Left kidney (tissue), 2 donors: ENCODE measurements around the gene OTOP1. TPM values are rescaled to one million over a fixed set of nuclear protein-coding genes. Genes with fewer than 3 reads are reported as not detected.
"Not testable (repeated sequence)": the region's sequence is repeated elsewhere in the genome, so short reads cannot be mapped to it uniquely, and the experiment has no call there.

ENCODE experiments used
- DNase-seq: peaks from one replicate; pipeline ENCODE4 v3.0.0-alpha.2; 2013
- polyA plus RNA-seq: library from polyadenylated mRNA; unstranded; fragments of 120-200 nt; gene quantifications from one replicate; pipeline ENCODE4 v1.2.1, GENCODE V29; 2013; ENCODE audit not compliant: insufficient read length

The OTOP1 gene
- polyA plus RNA-seq, 1 donor = not detected

DNA sequence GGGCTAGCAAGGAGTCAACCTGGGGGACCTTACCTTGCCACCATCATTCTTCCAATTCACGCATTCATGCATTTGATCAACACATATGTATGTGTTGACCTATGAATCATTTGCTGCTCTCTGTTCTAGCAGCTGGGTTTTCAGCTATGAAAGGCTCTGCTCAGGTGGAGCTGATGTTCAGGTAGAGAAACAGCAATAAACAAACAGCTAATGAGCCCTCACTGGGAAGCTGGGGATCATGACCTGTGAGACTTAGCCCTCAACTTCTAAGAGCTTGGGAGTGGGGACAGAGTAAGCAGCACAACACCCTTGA lies 1.6 kb upstream of the OTOP1 start:
- no peak for DNase-seq

DNA sequence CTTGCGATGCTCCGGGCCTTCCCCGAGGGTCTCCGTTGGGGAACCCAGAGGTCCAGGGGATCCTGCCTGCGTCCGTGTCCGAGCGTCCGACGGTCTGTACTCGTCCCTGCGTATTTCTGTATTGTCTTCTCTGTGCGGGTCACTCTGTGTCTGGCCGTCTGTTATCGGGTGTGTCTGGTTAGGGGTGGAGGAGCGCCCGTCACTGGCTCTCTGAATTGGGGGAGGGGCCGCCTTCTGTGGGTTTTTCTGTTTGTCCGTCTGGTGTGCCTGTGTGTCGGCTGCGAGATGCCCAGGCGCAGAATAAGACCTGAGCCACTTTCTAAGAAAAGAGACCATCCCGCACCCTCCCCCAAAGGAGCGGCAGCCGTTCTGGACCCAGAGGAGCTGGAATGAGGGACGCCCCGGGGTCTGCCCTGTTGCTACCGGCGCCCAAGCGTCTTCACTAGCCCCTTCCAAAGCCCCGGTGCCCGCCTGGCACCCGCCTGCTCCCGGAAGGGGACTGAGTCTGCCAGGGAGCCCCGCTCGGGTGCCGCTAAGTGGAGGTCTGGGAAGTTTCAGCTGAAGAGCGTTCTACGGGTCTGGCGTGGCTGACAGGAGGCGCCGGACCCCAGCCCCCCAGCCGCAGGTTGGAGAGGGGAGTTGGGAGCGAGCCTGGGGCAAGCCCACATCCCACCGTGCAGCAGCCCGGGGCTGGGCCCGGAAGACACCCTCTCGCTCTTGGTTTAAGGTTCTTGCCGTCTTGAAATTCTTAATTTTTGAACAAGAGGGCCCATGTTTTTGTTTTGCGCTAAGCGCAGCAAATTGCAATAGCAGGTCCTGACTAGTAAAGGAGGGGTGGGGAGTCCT lies 1.0 kb upstream of the OTOP1 start:
- no peak for DNase-seq

DNA sequence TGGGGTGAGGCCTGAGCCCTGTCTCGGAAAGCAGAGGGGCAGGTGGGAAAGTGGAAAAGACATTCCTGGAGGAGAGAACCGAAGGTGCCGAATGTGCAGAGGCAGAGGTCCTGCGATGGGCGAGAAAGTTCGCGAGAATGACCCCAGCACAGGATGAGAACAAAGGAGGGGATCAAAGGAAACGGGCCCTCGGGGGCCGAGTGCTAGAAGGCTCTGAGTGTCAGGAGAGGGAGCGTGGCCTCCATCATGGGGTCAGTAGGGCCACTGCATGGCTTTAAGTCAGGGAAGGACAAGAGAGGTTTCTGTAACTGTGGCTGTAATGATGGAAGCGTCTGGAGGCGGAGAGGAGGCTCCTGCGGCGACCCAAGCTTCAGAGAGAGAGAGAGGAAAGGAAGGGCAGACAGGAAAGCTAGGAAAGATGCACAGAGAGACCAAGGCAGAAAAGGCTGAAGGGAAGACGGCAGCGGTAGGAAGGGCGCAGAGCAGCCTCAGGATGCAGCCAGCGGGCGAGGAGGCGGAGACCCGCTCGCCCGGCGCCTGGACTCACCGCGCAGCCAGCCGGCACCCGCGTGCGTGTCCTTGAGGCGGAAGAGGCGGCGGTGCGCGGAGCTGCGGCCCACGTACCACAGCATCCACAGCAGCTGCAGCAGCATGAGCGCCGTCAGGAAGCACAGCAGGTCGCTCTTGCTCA lies 669 bp downstream of the OTOP1 start:
- DNase-seq = no peak

DNA sequence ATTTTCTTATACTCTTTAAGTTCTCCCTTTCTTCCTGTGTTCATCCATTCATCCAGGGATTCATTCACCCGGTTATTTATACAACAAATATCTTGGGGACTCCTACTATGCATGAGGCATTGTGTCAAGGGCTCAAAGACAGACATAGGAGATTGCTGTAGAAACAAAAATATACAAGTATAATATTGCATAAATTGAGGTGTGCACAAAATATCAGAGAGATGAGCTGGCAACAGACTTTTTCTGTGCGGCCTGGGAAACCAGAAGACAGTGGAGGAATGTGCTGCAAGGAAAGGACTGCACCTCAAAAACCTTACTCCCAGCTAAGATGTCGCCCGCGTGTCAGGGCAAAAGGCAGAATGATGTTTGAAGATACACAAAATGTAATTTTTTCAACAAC lies 9.6 kb downstream of the OTOP1 start:
- no peak for DNase-seq

DNA sequence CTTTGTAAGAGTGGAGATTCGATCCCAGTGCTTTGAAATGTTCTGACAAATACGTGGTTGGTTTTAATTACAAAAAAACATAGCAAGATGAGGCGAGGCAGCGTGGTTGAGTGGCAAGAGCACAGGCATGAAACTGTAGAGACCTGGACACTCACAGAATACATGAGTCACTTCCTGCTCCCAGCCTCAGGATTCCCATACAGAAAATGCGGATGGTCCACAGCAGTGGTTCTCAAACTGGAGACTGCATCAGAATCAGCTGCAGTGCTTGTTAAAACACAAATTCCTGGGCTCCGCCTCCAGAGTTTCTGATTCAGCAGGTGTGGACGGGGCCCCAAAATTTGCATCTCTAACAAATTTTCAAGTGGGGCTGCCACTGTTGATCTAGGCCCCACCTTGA lies 10.1 kb downstream of the OTOP1 start:
- no peak for DNase-seq

DNA sequence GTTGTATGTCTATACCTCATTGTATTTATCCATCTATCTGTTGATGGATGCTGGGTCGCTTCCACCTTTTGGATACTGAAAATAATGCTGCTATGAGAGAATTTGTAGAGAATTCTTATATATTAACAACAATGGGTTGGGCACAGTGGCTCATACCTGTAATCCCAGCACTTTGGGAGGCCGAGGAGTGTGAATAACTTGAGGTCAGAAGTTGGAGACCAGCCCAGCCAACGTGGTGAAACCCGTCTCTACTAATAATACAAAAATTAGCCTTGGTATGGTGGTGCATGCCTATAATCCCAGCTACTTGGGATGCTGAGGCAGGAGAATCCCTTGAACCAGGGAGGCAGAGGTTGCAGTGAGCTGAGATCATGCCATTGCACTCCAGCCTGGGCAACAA lies 13.1 kb downstream of the OTOP1 start:
- DNase-seq = not testable (repeated sequence)

DNA sequence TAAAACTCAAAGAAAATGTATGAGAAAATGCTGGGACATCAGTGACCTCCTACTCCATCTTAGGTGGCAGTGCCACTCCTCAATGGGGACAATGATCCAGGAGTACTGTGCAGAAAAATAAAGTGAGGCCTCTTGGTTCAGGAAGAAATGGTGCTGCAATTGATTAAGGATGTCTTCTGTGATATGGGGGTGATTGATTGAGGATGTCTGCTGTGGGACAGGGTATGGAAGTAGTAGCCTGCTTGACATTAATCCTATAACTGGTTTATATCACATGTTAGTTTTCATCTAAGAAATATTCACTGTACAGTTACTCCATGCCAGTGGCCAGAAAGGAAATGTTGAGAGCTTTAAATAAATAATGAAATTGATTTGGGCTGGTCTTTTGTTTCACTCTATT lies 20.5 kb downstream of the OTOP1 start:
- DNase-seq = no peak

DNA sequence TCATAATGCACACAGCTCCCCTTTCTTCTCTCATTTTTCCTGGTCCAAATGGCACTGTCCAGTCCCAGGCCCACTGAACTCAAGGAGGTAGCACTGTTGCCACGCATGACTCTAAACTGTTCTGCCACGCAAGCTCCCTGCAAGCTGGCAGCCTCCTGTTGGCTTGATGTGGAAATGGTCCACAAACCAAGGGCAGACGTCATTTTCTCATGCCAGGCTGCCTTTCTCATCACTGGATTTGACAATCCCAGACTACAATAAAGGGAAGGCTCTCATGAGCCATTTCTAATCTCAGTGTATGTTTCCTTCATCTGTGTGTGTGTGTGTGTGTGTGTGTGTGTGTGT lies 22.4 kb downstream of the OTOP1 start:
- no peak for DNase-seq

DNA sequence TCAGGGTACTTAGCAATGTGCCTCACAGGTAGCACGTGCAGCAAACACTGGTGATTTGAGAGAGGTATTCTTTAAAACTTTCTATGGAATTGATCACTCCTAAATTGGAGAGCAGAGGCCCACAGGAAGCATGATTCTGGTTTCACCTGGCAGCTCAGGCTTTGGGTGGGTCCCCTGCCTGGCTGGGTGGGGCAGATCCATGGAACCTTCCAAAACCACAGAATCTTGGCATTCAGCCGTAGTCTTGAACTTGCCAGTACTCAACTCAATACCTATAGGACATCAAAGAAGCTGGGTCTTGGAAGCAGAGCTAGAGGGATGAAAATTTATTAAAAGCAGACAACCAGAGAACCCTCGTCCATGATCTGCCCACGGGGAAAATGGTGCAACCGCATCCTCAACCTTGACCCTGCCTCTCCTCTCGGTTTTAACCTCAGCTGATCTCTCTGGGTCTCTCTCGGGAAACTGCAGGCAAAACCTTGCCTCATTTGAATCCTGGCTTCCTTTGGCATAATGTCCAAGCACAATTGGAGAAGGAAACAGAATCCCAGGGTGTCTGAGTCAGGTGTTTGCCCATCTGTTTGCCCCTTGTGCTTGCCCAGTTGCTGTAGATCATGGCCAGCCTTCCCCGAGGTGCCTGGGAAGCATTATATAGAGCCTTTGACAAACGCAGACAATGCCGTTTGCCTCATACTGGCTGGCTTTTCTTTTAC lies 22.9 kb downstream of the OTOP1 start:
- no peak for DNase-seq

DNA sequence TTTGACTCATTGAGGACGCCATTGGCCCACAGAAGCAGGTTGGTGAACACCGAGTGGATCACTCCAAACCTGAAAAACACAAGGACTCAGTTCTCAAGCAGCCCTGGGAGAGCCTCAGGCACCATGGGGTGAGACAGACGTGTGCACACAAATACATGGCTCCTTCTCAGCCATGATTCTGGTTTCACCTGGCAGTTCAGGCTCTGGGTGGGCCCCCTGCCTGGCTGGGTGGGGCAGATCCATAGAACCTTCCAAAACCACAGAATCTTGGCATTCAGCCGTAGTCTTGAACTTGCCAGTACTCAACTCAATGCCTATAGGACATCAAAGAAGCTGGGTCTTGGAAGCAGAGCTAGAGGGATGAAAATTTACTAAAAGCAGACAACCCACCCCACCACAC lies 24.2 kb downstream of the OTOP1 start:
- DNase-seq = no peak

DNA sequence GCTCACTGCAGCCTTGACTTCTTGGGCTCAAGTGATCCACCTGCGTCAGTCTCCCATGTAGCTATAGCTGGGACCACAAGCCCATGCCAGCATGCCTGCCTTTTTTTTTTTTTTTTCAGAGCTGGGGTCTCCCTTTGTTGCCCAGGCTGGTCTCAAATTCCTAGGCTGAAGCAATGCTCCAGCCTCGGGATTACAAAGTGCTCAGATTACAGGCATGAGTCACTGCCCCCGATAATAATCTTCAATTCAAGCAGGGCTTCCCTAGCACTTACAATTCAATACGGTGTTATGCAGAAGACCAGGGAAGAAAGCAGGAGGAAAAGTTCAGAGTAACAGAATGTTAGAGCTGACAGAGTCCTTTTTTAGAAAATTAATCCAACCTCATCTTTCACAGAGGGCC lies 26.1 kb downstream of the OTOP1 start:
- no peak for DNase-seq

DNA sequence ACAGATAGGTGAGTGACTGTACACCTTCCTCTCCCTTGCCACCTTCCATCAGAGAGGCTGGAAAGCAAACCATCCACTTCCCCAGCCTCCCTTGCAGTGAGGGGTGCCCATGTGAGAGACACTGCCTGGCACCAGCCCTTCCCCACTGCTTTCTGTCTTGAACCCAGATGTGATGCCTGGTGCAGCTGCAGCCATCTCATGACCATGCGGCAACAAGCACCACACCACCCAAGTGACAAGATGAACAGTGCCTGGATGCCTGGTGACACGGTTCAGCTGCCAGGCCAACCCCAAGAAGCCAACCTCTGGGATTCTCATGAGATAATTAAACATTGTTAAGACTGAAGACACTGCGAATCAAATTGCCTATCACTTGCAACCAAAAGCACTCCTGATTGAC lies 31.4 kb downstream of the OTOP1 start:
- no peak for DNase-seq

DNA sequence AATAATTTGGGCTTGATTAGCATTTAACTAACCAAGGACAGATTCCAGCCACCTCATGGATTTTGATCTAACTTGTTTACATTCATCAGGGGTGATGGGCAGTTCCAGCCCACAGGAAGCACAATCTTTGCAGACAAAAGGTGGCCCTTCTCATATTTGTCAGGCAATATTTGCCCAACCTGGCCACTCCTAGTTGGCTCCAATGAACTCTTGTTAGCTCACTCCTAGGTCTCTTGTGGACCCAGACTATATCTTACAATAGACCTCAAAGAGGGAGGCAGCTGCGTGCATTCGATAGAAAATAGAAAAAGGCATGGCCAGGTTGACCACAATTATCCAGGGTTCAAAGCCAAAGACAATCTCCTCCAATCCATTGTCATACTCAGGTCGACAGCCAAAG lies 38.2 kb downstream of the OTOP1 start:
- not testable (repeated sequence) for DNase-seq

DNA sequence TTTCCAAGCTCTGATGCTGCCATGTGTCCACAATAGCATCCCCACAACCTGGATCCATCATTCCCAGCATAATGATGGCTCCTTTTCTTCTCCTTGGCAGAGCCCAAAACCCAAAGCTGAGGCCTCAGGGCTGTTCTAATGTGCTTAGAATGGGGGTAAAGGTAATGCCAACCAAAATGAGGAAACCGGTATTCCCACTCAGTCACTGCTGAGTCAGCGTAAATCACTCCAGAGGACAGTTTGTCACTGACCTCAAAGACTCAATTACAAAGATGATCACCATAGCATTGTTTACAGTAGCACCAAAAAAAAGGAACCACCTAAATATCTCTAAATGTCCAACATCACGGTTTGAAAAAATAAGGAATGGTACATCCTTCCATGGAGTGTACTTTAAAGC lies 41.2 kb downstream of the OTOP1 start:
- no peak for DNase-seq

DNA sequence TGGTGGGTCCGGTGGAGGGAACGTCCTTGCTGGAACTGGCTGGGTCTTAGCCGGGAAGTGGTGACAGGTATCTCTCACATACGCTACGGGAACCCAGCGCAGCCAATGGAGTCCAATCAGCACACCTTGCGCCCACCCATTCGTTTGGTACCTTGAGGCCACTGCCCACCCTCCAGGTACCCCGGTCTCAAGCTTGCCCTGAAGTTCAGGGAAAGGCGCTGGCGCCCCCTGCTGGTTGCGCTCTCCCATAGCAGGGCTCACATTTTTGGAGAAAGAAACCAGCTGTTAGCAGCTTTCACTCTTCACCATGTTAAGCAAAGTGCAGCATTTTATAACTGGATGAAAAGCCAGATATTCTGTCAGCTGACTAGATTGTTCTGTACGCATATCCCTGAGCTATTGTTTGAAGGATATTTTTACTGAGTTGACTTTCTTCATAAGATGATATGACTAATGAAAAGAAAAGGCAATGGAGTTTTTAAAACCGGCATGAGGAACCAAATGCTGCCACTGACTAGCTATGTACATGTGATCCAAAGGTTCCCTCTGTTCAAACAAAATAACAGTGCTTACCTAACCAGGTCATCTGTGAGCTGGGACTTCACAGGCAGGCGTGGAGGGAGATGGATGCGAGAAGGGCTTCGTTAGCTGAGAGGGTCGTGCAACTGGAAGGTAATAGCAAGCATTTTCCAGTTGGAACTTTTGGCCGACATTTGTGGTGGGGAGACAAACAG lies 43.7 kb downstream of the OTOP1 start:
- peak; percentile 15 for DNase-seq

DNA sequence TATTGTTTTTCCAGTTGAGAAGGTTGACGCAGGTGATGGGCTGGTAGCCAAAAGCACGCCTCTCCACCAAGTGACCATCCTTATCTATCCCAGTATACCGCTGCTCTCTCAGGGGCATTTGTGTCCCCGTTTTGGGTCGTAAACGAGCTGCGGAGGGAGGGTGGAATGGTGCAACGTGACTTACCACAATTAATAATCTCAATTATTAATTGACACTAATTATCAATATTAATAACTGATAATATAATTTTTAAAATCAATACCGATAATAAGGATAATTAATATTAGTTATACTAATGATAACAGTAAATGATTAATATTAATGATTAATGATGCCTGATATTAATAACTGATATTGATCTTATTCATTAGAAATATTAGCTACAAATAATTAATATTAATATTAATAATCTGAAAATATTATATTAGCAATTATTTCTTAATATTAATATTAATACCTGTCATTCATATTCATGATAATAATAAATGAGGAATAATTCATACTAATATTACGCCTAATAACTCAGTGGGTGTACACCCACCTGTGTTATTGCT lies 56.1 kb downstream of the OTOP1 start:
- no peak for DNase-seq

DNA sequence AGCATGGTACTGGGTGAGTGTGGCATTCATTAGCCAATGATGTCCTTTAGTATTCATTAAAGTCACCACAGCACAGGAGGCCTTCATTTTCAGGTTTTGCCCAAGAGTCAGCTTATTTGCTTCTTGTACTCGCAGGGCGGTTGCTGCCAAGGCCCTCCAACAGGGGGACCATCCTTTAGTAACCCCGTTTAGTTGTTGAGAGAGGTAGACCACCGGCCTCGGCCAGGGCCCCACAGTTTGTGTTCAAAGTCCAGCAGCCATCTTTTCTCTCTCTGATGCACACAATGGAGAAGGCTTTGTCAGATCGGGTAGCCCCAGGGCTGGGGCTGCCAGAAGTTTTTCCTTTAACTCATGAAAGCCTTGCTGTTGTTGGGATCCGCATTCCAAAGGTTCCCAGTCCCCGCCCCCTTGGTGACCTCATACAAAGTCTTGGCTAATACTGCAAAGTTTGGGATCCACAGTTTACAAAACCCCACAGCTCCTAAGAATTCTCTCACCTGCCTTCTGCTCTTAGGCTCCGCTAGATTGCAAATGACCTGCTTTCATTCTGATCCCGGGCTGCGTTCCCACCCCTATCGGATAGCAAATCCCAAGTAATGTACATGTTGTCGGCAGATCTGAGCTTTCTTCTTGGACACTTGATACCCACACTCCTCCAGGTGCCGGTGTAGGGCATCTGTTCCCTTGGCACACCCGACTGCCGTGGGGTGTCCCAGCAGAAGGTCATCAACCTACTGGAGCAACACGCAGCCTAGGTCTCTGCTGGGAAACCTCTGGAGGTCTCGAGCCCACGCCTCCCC lies 58.5 kb downstream of the OTOP1 start:
- DNase-seq = peak; percentile 29

DNA sequence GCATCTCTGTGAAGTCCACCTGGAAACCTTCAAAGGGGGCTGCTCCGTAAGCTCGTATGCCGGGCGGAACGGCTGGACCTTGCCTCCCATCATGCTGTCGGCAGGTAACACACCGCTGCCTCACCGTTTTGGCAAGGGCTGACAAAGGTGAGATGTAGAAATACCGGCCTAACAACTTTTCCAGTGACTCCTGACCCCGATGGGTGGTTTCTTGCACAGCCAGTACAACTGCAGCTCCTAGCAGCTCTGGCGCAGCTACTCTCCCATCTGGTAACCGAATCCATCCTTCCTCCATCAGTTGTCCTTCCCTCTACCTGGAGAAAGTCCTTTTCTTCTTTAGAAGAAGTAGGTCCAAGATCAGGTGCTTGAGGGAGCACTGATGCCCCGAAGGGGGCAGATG lies 59.7 kb downstream of the OTOP1 start:
- DNase-seq = not testable (repeated sequence)

DNA sequence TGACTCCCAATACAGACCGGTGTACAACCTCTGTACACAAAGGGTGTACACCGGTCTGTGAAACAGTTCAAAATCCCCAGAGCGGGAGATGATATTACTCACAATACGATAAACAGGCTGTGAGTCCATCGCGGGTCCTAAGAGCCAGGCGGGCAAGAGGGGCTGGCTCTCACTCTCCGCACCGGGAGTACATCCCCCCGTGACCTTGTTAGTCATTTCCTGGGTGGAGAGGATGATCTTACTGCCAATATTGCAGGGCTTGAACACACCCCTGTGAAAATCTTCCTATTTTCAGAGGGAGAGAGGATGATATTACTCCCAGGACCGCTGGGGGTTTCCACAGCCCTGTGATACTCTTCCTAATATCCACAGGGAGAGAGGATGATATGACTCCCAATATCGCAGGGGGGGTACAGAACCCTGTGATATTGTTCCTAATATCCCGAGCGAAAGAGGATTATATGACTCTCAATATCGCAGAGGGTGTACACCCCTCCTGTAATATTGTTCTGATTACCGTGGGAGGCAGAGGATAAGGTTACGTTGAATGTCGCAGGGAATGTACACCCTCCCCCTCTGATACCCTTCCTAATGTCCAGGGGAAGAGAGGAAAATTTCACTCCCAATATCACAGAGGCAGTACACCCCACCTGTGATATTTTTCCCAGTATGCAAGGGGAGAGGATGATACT lies 60.9 kb downstream of the OTOP1 start:
- DNase-seq = not testable (repeated sequence)

DNA sequence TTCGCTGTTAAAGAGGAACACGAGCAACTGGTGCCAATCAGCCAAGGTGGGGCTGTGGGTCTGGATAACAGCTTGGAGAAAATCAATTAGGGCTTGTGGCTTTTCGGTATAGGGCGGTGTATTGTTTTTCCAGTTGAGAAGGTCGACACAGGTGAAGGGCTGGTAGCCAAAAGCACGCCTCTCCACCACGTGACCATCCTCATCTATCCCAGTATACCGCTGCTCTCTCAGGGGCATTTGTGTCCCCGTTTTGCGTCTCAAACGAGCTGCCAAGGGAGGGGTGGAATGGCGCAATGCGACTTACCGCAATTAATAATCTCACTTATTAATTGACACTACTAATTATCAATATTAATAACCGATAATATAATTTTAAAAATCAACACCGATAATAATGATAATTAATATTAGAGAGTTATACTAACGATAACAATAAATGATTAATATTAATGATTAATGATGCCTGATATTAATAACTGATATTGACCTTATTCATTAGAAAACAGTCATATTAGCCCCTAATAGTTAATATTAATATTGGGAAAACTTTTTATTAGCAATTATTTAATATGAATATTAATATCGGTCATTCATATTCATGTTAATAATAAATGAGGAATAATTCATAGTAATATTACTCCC lies 62.1 kb downstream of the OTOP1 start:
- not testable (repeated sequence) for DNase-seq
